CD14-positive monocyte (primary cell): ENCODE measurements around the gene BUB1B. TPM values are rescaled to one million over a fixed set of nuclear protein-coding genes. Genes with fewer than 3 reads are reported as not detected.

Source experiments
- DNase-seq, 3 donors: peaks; one replicate each; pipeline ENCODE4 v3.0.0-alpha.2; 2011 to 2022
- H2AFZ ChIP-seq: 2 replicates; pipeline ENCODE4 v1.6.0; 2012; ENCODE audit warnings: mild to moderate bottlenecking, low read depth, low read length, inconsistent platforms; ENCODE audit not compliant: insufficient read depth, poor library complexity, severe bottlenecking
- H3K27ac ChIP-seq, 2 donors: 1 replicate in 1 of 2; 2 replicates in 1 of 2; pipeline ENCODE4 v1.5.1; 2012 to 2013; ENCODE audit warnings: low read length in 2 of 2, control low read depth in 1 of 2, inconsistent platforms in 1 of 2, low read depth in 1 of 2, mild to moderate bottlenecking in 1 of 2
- H3K27me3 ChIP-seq, 2 donors: one replicate each; pipeline versions ENCODE4 v1.6.0 to v1.6.1; 2011 to 2013; ENCODE audit warnings: low read length in 2 of 2; ENCODE audit not compliant: control insufficient read depth in 2 of 2, insufficient read depth in 2 of 2
- H3K36me3 ChIP-seq, 2 donors: replicated peaks in 1 of 2; 1 replicate in 1 of 2; 2 replicates in 1 of 2; pipeline versions ENCODE4 v1.5.1 to v1.6.1; 2012 to 2013; ENCODE audit warnings: low read length in 2 of 2, control low read depth in 1 of 2, inconsistent platforms in 1 of 2, mild to moderate bottlenecking in 1 of 2; ENCODE audit not compliant: insufficient read depth in 2 of 2, control insufficient read depth in 1 of 2
- H3K4me1 ChIP-seq, 2 donors: 1 replicate in 1 of 2; 2 replicates in 1 of 2; pipeline versions ENCODE4 v1.5.1 to v1.6.1; 2012 to 2013; ENCODE audit warnings: low read length in 2 of 2, control low read depth in 1 of 2, inconsistent platforms in 1 of 2, mild to moderate bottlenecking in 1 of 2, moderate library complexity in 1 of 2; ENCODE audit not compliant: insufficient read depth in 2 of 2, control insufficient read depth in 1 of 2
- H3K4me2 ChIP-seq: replicated peaks from 2 replicates; pipeline ENCODE3; 2012; ENCODE audit warnings: low read length, moderate library complexity, mild to moderate bottlenecking; ENCODE audit not compliant: poor library complexity, severe bottlenecking; ENCODE audit errors: extremely low read depth
- H3K4me3 ChIP-seq, 3 experiments: fragments of 200-600 bp in 1 of 3; sonication (generic) in 1 of 3; replicated peaks in 1 of 3; 1 replicate in 2 of 3; 2 replicates in 1 of 3; pipeline ENCODE4 v1.5.1; 2011 to 2013; ENCODE audit warnings: low read length in 3 of 3, mild to moderate bottlenecking in 3 of 3, control low read depth in 2 of 3, low read depth in 2 of 3, inconsistent platforms in 1 of 3, moderate library complexity in 1 of 3
- H3K79me2 ChIP-seq: 2 replicates; pipeline ENCODE4 v1.6.0; 2012; ENCODE audit warnings: mild to moderate bottlenecking, control low read depth, inconsistent platforms, low read length, moderate library complexity; ENCODE audit not compliant: insufficient read depth
- H3K9ac ChIP-seq: 2 replicates; pipeline ENCODE4 v1.6.0; 2017; ENCODE audit warnings: low read length, mild to moderate bottlenecking; ENCODE audit not compliant: insufficient read depth, poor library complexity, severe bottlenecking
- H3K9me3 ChIP-seq, 2 donors: replicated peaks in 1 of 2; 1 replicate in 1 of 2; 2 replicates in 1 of 2; pipeline versions ENCODE4 v1.5.1 to v1.6.1; 2012 to 2013; ENCODE audit warnings: low read length in 2 of 2, control low read depth in 1 of 2; ENCODE audit not compliant: control insufficient read depth in 1 of 2, insufficient read depth in 1 of 2
- H4K20me1 ChIP-seq: 2 replicates; pipeline ENCODE4 v1.6.0; 2012; ENCODE audit warnings: mild to moderate bottlenecking, low read length, control low read depth, moderate library complexity; ENCODE audit not compliant: insufficient read depth
- H3K27ac Mint-ChIP-seq, 7 donors: one replicate each; pipeline ENCODE4 v1.8.0; 2020; ENCODE audit warnings: mild to moderate bottlenecking in 7 of 7, mixed read lengths in 7 of 7, moderate library complexity in 6 of 7, inconsistent platforms in 2 of 7
- H3K27me3 Mint-ChIP-seq, 3 donors: one replicate each; pipeline ENCODE4 v1.8.0; 2021 to 2022; ENCODE audit warnings: low read depth in 3 of 3, mild to moderate bottlenecking in 3 of 3, mixed read lengths in 3 of 3, moderate library complexity in 3 of 3, inconsistent platforms in 1 of 3
- H3K36me3 Mint-ChIP-seq, 2 donors: one replicate each; pipeline ENCODE4 v1.8.0; 2020; ENCODE audit warnings: mixed read lengths in 2 of 2, inconsistent platforms in 1 of 2, mild to moderate bottlenecking in 1 of 2
- H3K4me1 Mint-ChIP-seq: one replicate; pipeline ENCODE4 v1.8.0; 2020; ENCODE audit warnings: mild to moderate bottlenecking, mixed read lengths
- H3K4me3 Mint-ChIP-seq, 2 donors: one replicate each; pipeline ENCODE4 v1.8.0; 2020; ENCODE audit warnings: mild to moderate bottlenecking in 2 of 2, mixed read lengths in 2 of 2, moderate library complexity in 1 of 2
- H3K9me3 Mint-ChIP-seq, 7 donors: one replicate each; pipeline ENCODE4 v1.8.0; 2020 to 2022; ENCODE audit warnings: mixed read lengths in 7 of 7, mild to moderate bottlenecking in 6 of 7, moderate library complexity in 6 of 7, inconsistent platforms in 2 of 7
- WGBS: methylation state at CpG from one replicate; pipeline ENCODE4 v1.1.5; 2013; ENCODE audit warnings: missing lambda C conversion rate; ENCODE audit not compliant: insufficient coverage; 5-methylcytosine and 5-hydroxymethylcytosine counted together
- intact Hi-C, 2 donors: fragments of 100-400 bp; cut with micrococcal nuclease; formaldehyde crosslinking; loops; one replicate each; pipeline versions ENCODE4 v1.15.0 to v1.15.1; 2023
- polyA plus RNA-seq, 3 donors: library from polyadenylated mRNA; depleted of rRNA in 1 of 3; unstranded in 2 of 3; stranded (reverse) in 1 of 3; fragments of 300-500 nt in 2 of 3; fragments of >200 nt in 1 of 3; fragmentation: Illumina TruSeq in 2 of 3; gene quantifications; 1 replicate in 2 of 3; 2 replicates in 1 of 3; pipeline ENCODE4 v1.2.3, GENCODE V29; 2012 to 2021
- TF ChIP-seq, protein P1 (sequence below): fragments of 200-600 bp; IDR thresholded peaks from one replicate; pipeline ENCODE4 v1.8.0; 2022; ENCODE audit warnings: antibody characterized with exemption, mild to moderate bottlenecking

Gene BUB1B
- polyA plus RNA-seq, 3 donors: 0.01 to 0.51 TPM; not detected in 1

DNA sequence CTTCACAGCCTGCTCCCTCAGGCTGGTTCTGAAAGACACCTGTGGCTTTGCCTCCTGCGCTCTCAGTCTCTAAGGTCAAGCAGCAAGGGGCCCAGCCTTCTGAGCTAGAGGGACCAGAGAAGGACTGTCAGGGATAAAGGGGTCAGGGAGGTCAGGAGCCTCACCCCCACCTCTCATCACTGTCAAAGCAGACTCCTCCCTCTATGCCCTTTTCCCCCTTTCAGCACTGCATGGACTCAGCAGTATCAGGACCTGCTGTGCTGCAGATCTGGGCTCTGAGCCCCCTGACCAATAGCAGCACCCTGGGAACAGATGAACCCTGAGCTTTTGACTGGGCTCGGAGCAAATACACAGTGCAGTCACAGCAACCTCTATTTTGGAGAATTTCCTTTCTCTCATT lies 49.0 kb upstream of the BUB1B start:
- Histone ChIP-seq H4K20me1 (peaks cover 8% of the 10 kb centered on the region), H2AFZ (no peak overlapping the region)

DNA sequence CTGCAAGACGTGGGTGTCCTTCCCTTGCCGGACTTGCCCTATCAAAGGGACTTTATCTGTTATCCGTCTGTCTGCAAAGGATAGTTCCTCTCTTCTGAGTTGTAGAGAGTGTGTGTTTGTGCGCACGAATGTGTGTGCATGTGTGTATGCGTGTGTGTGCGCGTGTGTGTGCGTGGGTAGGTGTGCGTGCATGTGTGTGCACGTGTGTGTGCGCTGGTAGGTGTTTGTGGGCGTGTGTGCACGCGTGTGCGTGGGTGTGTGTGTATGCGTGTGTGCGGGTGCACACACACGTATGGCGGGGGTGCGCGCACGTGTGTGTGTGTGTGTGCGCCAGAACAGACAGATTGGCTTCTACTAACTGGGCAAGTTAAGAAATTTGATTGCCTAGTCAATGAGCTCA lies 48.1 kb upstream of the BUB1B start:
- DNase-seq: no peak
- H4K20me1 ChIP-seq: peaks cover 5% of the 10 kb centered on the region
- no peak overlapping the region for H3K4me2 ChIP-seq
- H2AFZ ChIP-seq: no peak overlapping the region
- TF ChIP-seq, protein P1, sequence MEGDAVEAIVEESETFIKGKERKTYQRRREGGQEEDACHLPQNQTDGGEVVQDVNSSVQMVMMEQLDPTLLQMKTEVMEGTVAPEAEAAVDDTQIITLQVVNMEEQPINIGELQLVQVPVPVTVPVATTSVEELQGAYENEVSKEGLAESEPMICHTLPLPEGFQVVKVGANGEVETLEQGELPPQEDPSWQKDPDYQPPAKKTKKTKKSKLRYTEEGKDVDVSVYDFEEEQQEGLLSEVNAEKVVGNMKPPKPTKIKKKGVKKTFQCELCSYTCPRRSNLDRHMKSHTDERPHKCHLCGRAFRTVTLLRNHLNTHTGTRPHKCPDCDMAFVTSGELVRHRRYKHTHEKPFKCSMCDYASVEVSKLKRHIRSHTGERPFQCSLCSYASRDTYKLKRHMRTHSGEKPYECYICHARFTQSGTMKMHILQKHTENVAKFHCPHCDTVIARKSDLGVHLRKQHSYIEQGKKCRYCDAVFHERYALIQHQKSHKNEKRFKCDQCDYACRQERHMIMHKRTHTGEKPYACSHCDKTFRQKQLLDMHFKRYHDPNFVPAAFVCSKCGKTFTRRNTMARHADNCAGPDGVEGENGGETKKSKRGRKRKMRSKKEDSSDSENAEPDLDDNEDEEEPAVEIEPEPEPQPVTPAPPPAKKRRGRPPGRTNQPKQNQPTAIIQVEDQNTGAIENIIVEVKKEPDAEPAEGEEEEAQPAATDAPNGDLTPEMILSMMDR: no peak
- peaks cover 18% of the 10 kb centered on the region for H3K4me1 Mint-ChIP-seq
- no peak overlapping the region for H3K27ac ChIP-seq
- no peak overlapping the region for H3K4me3 Mint-ChIP-seq
- peaks cover 19 to 23% of the 10 kb centered on the region in 2 donors for H3K4me1 ChIP-seq
- no peaks in the 10 kb centered on the region for H3K9me3 Mint-ChIP-seq
- H3K36me3 ChIP-seq: no peaks in the 10 kb centered on the region
- no peaks in the 10 kb centered on the region for H3K9me3 ChIP-seq
- peaks cover 1 to 3% (median 1%) of the 10 kb centered on the region in 3 donors for H3K27me3 Mint-ChIP-seq
- H3K27ac Mint-ChIP-seq: no peak overlapping the region
- H3K27me3 ChIP-seq: no peaks in the 10 kb centered on the region
- no peak overlapping the region for H3K9ac ChIP-seq
- intact Hi-C loops: no loop called here
- H3K4me3 ChIP-seq: no peak overlapping the region
- H3K36me3 Mint-ChIP-seq: no peaks in the 10 kb centered on the region
- WGBS: 93% methylated on average over 12 of the region's 24 CpGs
- H3K79me2 ChIP-seq: peaks cover 8% of the 10 kb centered on the region

More for the DNA sequence above, 49.0 kb upstream of the BUB1B start:
- no peak overlapping the region for H3K4me2 ChIP-seq
- intact Hi-C loops: no loop called here
- no peak for DNase-seq
- no peak overlapping the region for H3K27ac ChIP-seq
- Mint-ChIP-seq H3K27ac (peak overlapping the region in 1 of 7 donors; percentile 22), H3K4me1 (peaks cover 27% of the 10 kb centered on the region), H3K9me3 (no peaks in the 10 kb centered on the region), H3K4me3 (no peak overlapping the region), H3K36me3 (no peaks in the 10 kb centered on the region), H3K27me3 (peaks cover 0 to 3% (median 1%) of the 10 kb centered on the region in 3 donors)
- H3K9me3 ChIP-seq: no peaks in the 10 kb centered on the region
- WGBS: 100% methylated on average over 1 of the region's 2 CpGs
- no peaks in the 10 kb centered on the region for H3K27me3 ChIP-seq
- peaks cover 13% of the 10 kb centered on the region for H3K79me2 ChIP-seq
- no peaks in the 10 kb centered on the region for H3K36me3 ChIP-seq
- TF ChIP-seq, protein P1: no peak
- H3K9ac ChIP-seq: no peak overlapping the region
- peaks cover 28 to 32% of the 10 kb centered on the region in 2 donors for H3K4me1 ChIP-seq
- H3K4me3 ChIP-seq: no peak overlapping the region
